ENCODE data around the gene PDE6G. TPM values are rescaled to one million over a fixed set of nuclear protein-coding genes. Genes with fewer than 3 reads are reported as not detected.

Gene PDE6G
- total RNA-seq, 1 experiment from 2014 or later, result 0.85 TPM

GRCh38 chr17:81690066-81690465, 33.7 kb upstream of the PDE6G start:
- Histone ChIP-seq H3K27me3 (ENCODE audit: control insufficient read depth, insufficient read depth, low read length) (no peaks in the 10 kb centered on the region), H3K9me3 (ENCODE audit: control insufficient read depth, insufficient read depth, low read depth, low read length) (no peaks in the 10 kb centered on the region), H3K4me3 (ENCODE audit: low read depth in 2 of 2, low read length in 2 of 2) (no peak overlapping the region), H3K36me3 (ENCODE audit: control insufficient read depth, insufficient read depth, low read length) (peaks cover 14% of the 10 kb centered on the region; the same call in 1 of the 2 replicates), H3K27ac (ENCODE audit: low read length) (no peak overlapping the region), H3K4me1 (ENCODE audit: control insufficient read depth, insufficient read depth, low read length) (peaks cover 7% of the 10 kb centered on the region)
- ATAC-seq (no peak), DNase-seq (ENCODE audit: low read depth, low spot score) (no peak)
- ChIA-PET POLR2A (no interaction called here), CTCF (no interaction called here)
- intact Hi-C loops (cut with micrococcal nuclease; ENCODE audit: unreplicated experiment) (no loop called here), in situ Hi-C loops (cut with HindIII; ENCODE audit: low pct_unique_long_range_greater_than_20kb, low sequenced_read_pairs) (no loop called here)
- BruUV-seq (replicated peaks), result no TSS peak
- TF ChIP-seq POLR2AphosphoS5 (IDR thresholded peaks at IDR 0.05; ENCODE audit: low read depth, low read length) (no peak), TCF7L2 (IDR thresholded peaks at IDR 0.05; ENCODE audit: low read depth, low read length) (no peak), SIN3A (IDR thresholded peaks at IDR 0.05; ENCODE audit: borderline replicate concordance, insufficient read depth, low read depth, low read length) (no peak), REST (IDR thresholded peaks at IDR 0.05; ENCODE audit: insufficient read depth in 1 of 2, low read depth in 2 of 2, low read length in 1 of 2) (no peak), CTCF (IDR thresholded peaks at IDR 0.05) (no peak)

GRCh38 chr17:81688616-81689015, 32.3 kb upstream of the PDE6G start:
- Histone ChIP-seq H3K36me3 (ENCODE audit: control insufficient read depth, insufficient read depth, low read length) (peaks cover 18% of the 10 kb centered on the region; the same call in 1 of the 2 replicates), H3K4me3 (ENCODE audit: low read depth in 2 of 2, low read length in 2 of 2) (no peak overlapping the region), H3K9me3 (ENCODE audit: control insufficient read depth, insufficient read depth, low read depth, low read length) (no peaks in the 10 kb centered on the region), H3K27ac (ENCODE audit: low read length) (no peak overlapping the region), H3K27me3 (ENCODE audit: control insufficient read depth, insufficient read depth, low read length) (no peaks in the 10 kb centered on the region), H3K4me1 (ENCODE audit: control insufficient read depth, insufficient read depth, low read length) (peaks cover 11% of the 10 kb centered on the region)
- POLR2A ChIA-PET, result no interaction called here
- no peak for ATAC-seq
- intact Hi-C loops (cut with micrococcal nuclease; ENCODE audit: unreplicated experiment), result no loop called here
- TF ChIP-seq REST (IDR thresholded peaks at IDR 0.05; ENCODE audit: insufficient read depth in 1 of 2, low read depth in 2 of 2, low read length in 1 of 2) (no peak), TCF7L2 (IDR thresholded peaks at IDR 0.05; ENCODE audit: low read depth, low read length) (no peak), POLR2AphosphoS5 (IDR thresholded peaks at IDR 0.05; ENCODE audit: low read depth, low read length) (no peak), CTCF (IDR thresholded peaks at IDR 0.05) (no peak), SIN3A (IDR thresholded peaks at IDR 0.05; ENCODE audit: borderline replicate concordance, insufficient read depth, low read depth, low read length) (no peak)
- in situ Hi-C loops (cut with HindIII; ENCODE audit: low pct_unique_long_range_greater_than_20kb, low sequenced_read_pairs), result no loop called here
- no TSS peak for BruUV-seq (replicated peaks)
- CTCF ChIA-PET, result no interaction called here
- DNase-seq (ENCODE audit: low read depth, low spot score), result no peak
